HepG2 (cell line): Measurements from ENCODE around the gene FALEC. TPM values are rescaled to one million over a fixed set of nuclear protein-coding genes. Genes with fewer than 3 reads are reported as not detected.

Experiments
- ETV6 ChIP-seq: sonication (generic); formaldehyde crosslinking; conservative IDR thresholded peaks from 2 replicates; pipeline ENCODE4 v1.4.0; 2020; ENCODE audit warnings: missing genetic modification reagents
- FOXM1 ChIP-seq: sonication (generic); formaldehyde crosslinking; IDR thresholded peaks from 2 replicates; pipeline ENCODE4 v1.5.0; 2020; ENCODE audit warnings: missing genetic modification reagents
- KLF15 ChIP-seq: sonication (generic); formaldehyde crosslinking; IDR thresholded peaks from 2 replicates; pipeline ENCODE4 v1.8.1; 2023; ENCODE audit warnings: borderline replicate concordance, mild to moderate bottlenecking, inconsistent platforms, missing genetic modification reagents, mixed read lengths
- KMT2A ChIP-seq: sonication (generic); formaldehyde crosslinking; IDR thresholded peaks from 2 replicates; pipeline ENCODE4 v1.4.0; 2020; ENCODE audit warnings: missing genetic modification reagents
- MTA1 ChIP-seq: sonication (generic); formaldehyde crosslinking; IDR thresholded peaks from 2 replicates; pipeline ENCODE4 v1.4.0; 2020; ENCODE audit warnings: missing genetic modification reagents, mild to moderate bottlenecking, borderline replicate concordance
- NFYB ChIP-seq: sonication (generic); formaldehyde crosslinking; IDR thresholded peaks from 2 replicates; pipeline ENCODE4 v1.4.0; 2020; ENCODE audit warnings: missing genetic modification reagents
- NR2F1 ChIP-seq, 2 experiments: fragments of 450-650 bp in 1 of 2; formaldehyde crosslinking in 1 of 2; IDR thresholded peaks; 2 replicates each; pipeline versions ENCODE4 v1.5.0 to v1.6.1; 2016 to 2020; ENCODE audit warnings: mild to moderate bottlenecking in 1 of 2, missing compliant biosample characterization in 1 of 2, missing genetic modification reagents in 1 of 2, moderate library complexity in 1 of 2
- NR3C1 ChIP-seq: sonication (generic); formaldehyde crosslinking; IDR thresholded peaks from 2 replicates; pipeline ENCODE4 v1.4.0; 2020; ENCODE audit warnings: missing genetic modification reagents
- RARA ChIP-seq: IDR thresholded peaks from 2 replicates; pipeline ENCODE4 v1.6.1; 2016; ENCODE audit warnings: missing genetic modification reagents, missing compliant biosample characterization
- RFX3 ChIP-seq: IDR thresholded peaks from 2 replicates; pipeline ENCODE4 v1.6.1; 2016; ENCODE audit warnings: missing biosample characterization, missing genetic modification reagents
- ZIK1 ChIP-seq: sonication (generic); formaldehyde crosslinking; IDR thresholded peaks from 2 replicates; pipeline ENCODE4 v1.5.0; 2020; ENCODE audit warnings: mild to moderate bottlenecking, low read depth, missing genetic modification reagents, borderline replicate concordance
- ZNF180 ChIP-seq: sonication (generic); formaldehyde crosslinking; IDR thresholded peaks from 2 replicates; pipeline ENCODE4 v1.4.0; 2020; ENCODE audit warnings: low read depth, missing genetic modification reagents, borderline replicate concordance
- ZNF264 ChIP-seq: sonication (generic); formaldehyde crosslinking; IDR thresholded peaks from 2 replicates; pipeline ENCODE4 v1.4.0; 2020; ENCODE audit warnings: missing genetic modification reagents
- ZNF570 ChIP-seq: sonication (generic); formaldehyde crosslinking; IDR thresholded peaks from 2 replicates; pipeline ENCODE4 v1.4.0; 2020; ENCODE audit warnings: mild to moderate bottlenecking, missing genetic modification reagents, borderline replicate concordance
- ZNF766 ChIP-seq: sonication (generic); formaldehyde crosslinking; IDR thresholded peaks from 2 replicates; pipeline ENCODE4 v1.5.0; 2020; ENCODE audit warnings: missing genetic modification reagents, borderline replicate concordance
- ZNF790 ChIP-seq: sonication (generic); formaldehyde crosslinking; IDR thresholded peaks from 2 replicates; pipeline ENCODE4 v1.8.0; 2022; ENCODE audit warnings: missing genetic modification reagents, mild to moderate bottlenecking, borderline replicate concordance
- ZNF816 ChIP-seq: sonication (generic); formaldehyde crosslinking; IDR thresholded peaks from 2 replicates; pipeline ENCODE4 v1.8.0; 2022; ENCODE audit warnings: missing genetic modification reagents, mild to moderate bottlenecking, borderline replicate concordance
- polyA plus RNA-seq, 8 experiments: library from polyadenylated mRNA; depleted of rRNA in 3 of 8; stranded (reverse) in 7 of 8; unstranded in 1 of 8; fragments of >200 nt; fragmentation: Illumina TruSeq in 4 of 8; extraction: Trizol in 4 of 8; gene quantifications; 2 replicates each; pipeline versions ENCODE4 v1.2.1 to v1.2.3, GENCODE V29; 2011 to 2016; ENCODE audit warnings: low read depth in 4 of 8, missing spikeins in 1 of 8, mixed read lengths in 1 of 8; ENCODE audit not compliant: insufficient read depth in 1 of 8
- total RNA-seq, 5 experiments: library from RNA; depleted of rRNA; stranded (reverse); fragments of >200 nt; fragmentation: Illumina TruSeq; extraction: Trizol; gene quantifications; 2 replicates each; pipeline ENCODE4 v1.2.3, GENCODE V29; 2016; ENCODE audit warnings: low read depth in 1 of 5
- TF ChIP-seq, protein P1 (sequence below): sonication (generic); formaldehyde crosslinking; conservative IDR thresholded peaks from 2 replicates; pipeline ENCODE4 v1.8.0; 2022; ENCODE audit warnings: missing genetic modification reagents
- TF ChIP-seq, protein P2 (sequence below): sonication (generic); formaldehyde crosslinking; IDR thresholded peaks from 2 replicates; pipeline ENCODE4 v1.8.1; 2022; ENCODE audit warnings: mild to moderate bottlenecking, missing genetic modification reagents
- TF ChIP-seq, protein P3 (sequence below): sonication (generic); formaldehyde crosslinking; IDR thresholded peaks from 2 replicates; pipeline ENCODE4 v1.4.0; 2020; ENCODE audit warnings: mild to moderate bottlenecking, missing genetic modification reagents
- TF ChIP-seq, protein P4 (sequence below): sonication (generic); formaldehyde crosslinking; IDR thresholded peaks from 2 replicates; pipeline ENCODE4 v1.5.1; 2020; ENCODE audit warnings: mild to moderate bottlenecking, missing genetic modification reagents, borderline replicate concordance

FALEC gene
- total and polyA plus RNA-seq, 2 of the 13 experiments (the other 11 are each of a cell fraction or from before 2014, with no cell fraction given): 0.33 to 0.71 TPM

GRCh38 chr1:150579110-150579944, 63.8 kb downstream of the FALEC start, which contains the start of gene MCL1 (continued):
- TF ChIP-seq, protein P1, sequence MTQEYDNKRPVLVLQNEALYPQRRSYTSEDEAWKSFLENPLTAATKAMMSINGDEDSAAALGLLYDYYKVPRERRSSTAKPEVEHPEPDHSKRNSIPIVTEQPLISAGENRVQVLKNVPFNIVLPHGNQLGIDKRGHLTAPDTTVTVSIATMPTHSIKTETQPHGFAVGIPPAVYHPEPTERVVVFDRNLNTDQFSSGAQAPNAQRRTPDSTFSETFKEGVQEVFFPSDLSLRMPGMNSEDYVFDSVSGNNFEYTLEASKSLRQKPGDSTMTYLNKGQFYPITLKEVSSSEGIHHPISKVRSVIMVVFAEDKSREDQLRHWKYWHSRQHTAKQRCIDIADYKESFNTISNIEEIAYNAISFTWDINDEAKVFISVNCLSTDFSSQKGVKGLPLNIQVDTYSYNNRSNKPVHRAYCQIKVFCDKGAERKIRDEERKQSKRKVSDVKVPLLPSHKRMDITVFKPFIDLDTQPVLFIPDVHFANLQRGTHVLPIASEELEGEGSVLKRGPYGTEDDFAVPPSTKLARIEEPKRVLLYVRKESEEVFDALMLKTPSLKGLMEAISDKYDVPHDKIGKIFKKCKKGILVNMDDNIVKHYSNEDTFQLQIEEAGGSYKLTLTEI (CRISPR knock-in tag): no peak
- TF ChIP-seq NR2F1 (CRISPR knock-in tag; IDR thresholded peaks at IDR 0.05): no peak
- no peak for TF ChIP-seq NR3C1 (CRISPR knock-in tag)
- TF ChIP-seq ZNF180: no peak
- TF ChIP-seq ZNF816 (CRISPR knock-in tag): no peak
- TF ChIP-seq, protein P2, sequence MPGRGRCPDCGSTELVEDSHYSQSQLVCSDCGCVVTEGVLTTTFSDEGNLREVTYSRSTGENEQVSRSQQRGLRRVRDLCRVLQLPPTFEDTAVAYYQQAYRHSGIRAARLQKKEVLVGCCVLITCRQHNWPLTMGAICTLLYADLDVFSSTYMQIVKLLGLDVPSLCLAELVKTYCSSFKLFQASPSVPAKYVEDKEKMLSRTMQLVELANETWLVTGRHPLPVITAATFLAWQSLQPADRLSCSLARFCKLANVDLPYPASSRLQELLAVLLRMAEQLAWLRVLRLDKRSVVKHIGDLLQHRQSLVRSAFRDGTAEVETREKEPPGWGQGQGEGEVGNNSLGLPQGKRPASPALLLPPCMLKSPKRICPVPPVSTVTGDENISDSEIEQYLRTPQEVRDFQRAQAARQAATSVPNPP (CRISPR knock-in tag): no peak
- TF ChIP-seq ZNF264 (CRISPR knock-in tag): no peak
- TF ChIP-seq ZIK1 (CRISPR knock-in tag): no peak; the same call in 1 of the 2 replicates
- TF ChIP-seq, protein P3, sequence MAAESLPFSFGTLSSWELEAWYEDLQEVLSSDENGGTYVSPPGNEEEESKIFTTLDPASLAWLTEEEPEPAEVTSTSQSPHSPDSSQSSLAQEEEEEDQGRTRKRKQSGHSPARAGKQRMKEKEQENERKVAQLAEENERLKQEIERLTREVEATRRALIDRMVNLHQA: 0 out of 2 replicates have a peak, but pooled peaks have one; percentile 48
- TF ChIP-seq FOXM1: no peak
- TF ChIP-seq, protein P4, sequence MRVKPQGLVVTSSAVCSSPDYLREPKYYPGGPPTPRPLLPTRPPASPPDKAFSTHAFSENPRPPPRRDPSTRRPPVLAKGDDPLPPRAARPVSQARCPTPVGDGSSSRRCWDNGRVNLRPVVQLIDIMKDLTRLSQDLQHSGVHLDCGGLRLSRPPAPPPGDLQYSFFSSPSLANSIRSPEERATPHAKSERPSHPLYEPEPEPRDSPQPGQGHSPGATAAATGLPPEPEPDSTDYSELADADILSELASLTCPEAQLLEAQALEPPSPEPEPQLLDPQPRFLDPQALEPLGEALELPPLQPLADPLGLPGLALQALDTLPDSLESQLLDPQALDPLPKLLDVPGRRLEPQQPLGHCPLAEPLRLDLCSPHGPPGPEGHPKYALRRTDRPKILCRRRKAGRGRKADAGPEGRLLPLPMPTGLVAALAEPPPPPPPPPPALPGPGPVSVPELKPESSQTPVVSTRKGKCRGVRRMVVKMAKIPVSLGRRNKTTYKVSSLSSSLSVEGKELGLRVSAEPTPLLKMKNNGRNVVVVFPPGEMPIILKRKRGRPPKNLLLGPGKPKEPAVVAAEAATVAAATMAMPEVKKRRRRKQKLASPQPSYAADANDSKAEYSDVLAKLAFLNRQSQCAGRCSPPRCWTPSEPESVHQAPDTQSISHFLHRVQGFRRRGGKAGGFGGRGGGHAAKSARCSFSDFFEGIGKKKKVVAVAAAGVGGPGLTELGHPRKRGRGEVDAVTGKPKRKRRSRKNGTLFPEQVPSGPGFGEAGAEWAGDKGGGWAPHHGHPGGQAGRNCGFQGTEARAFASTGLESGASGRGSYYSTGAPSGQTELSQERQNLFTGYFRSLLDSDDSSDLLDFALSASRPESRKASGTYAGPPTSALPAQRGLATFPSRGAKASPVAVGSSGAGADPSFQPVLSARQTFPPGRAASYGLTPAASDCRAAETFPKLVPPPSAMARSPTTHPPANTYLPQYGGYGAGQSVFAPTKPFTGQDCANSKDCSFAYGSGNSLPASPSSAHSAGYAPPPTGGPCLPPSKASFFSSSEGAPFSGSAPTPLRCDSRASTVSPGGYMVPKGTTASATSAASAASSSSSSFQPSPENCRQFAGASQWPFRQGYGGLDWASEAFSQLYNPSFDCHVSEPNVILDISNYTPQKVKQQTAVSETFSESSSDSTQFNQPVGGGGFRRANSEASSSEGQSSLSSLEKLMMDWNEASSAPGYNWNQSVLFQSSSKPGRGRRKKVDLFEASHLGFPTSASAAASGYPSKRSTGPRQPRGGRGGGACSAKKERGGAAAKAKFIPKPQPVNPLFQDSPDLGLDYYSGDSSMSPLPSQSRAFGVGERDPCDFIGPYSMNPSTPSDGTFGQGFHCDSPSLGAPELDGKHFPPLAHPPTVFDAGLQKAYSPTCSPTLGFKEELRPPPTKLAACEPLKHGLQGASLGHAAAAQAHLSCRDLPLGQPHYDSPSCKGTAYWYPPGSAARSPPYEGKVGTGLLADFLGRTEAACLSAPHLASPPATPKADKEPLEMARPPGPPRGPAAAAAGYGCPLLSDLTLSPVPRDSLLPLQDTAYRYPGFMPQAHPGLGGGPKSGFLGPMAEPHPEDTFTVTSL: no peak; the same call in 1 of the 2 replicates
- TF ChIP-seq ZNF790 (CRISPR knock-in tag): no peak
- TF ChIP-seq RFX3 (CRISPR knock-in tag): no peak
- TF ChIP-seq ZNF570 (CRISPR knock-in tag): no peak
- no peak for TF ChIP-seq MTA1
- TF ChIP-seq NFYB (CRISPR knock-in tag): no peak
- TF ChIP-seq ZNF766 (CRISPR knock-in tag): 0 out of 2 replicates have a peak, but pooled peaks have one; percentile 41
- TF ChIP-seq RARA (CRISPR knock-in tag): no peak
- TF ChIP-seq KLF15 (CRISPR knock-in tag): no peak
- TF ChIP-seq ETV6 (CRISPR knock-in tag): no peak
- peak; percentile 36; the same call in 1 of the 2 replicates for TF ChIP-seq KMT2A (CRISPR knock-in tag)
